Fibroblast of lung (primary cell): ENCODE measurements around the gene TET1. TPM values are rescaled to one million over a fixed set of nuclear protein-coding genes. Genes with fewer than 3 reads are reported as not detected.
A peak's percentile ranks its signal among the peaks of the same experiment; 100 is the strongest.

Experiments
- DNase-seq, 2 donors: peaks; one replicate each; pipeline versions ENCODE4 v3.0.0 to v3.0.0-alpha.2; 2010; ENCODE audit warnings: low read depth in 2 of 2
- H2AFZ ChIP-seq: 2 replicates; pipeline ENCODE4 v1.5.1; 2012; ENCODE audit warnings: low read length, control low read depth, inconsistent platforms
- H3K27ac ChIP-seq: 2 replicates; pipeline ENCODE4 v1.5.1; 2011; ENCODE audit warnings: low read length, control low read depth; ENCODE audit not compliant: insufficient read depth
- H3K27me3 ChIP-seq: 2 replicates; pipeline ENCODE4 v1.5.1; 2011; ENCODE audit warnings: mild to moderate bottlenecking, low read length; ENCODE audit not compliant: control insufficient read depth, insufficient read depth
- H3K36me3 ChIP-seq: 2 replicates; pipeline ENCODE4 v1.5.1; 2011; ENCODE audit warnings: low read length; ENCODE audit not compliant: control insufficient read depth, insufficient read depth
- H3K4me1 ChIP-seq: 2 replicates; pipeline ENCODE4 v1.5.1; 2011; ENCODE audit warnings: low read length; ENCODE audit not compliant: control insufficient read depth, insufficient read depth; ENCODE audit errors: extremely low read depth
- H3K4me2 ChIP-seq: 2 replicates; pipeline ENCODE4 v1.5.1; 2011; ENCODE audit warnings: low read length, control low read depth; ENCODE audit not compliant: insufficient read depth; ENCODE audit errors: extremely low read depth
- H3K4me3 ChIP-seq, 4 experiments: fragments of 200-600 bp in 1 of 4; sonication (generic) in 1 of 4; replicated peaks in 1 of 4; 2 replicates each; pipeline ENCODE4 v1.5.1; 2011 to 2016; ENCODE audit warnings: low read length in 4 of 4, low read depth in 3 of 4, mild to moderate bottlenecking in 3 of 4, control low read depth in 2 of 4, inconsistent platforms in 1 of 4, mixed read lengths in 1 of 4; ENCODE audit not compliant: insufficient read depth in 1 of 4; ENCODE audit errors: control extremely low read depth in 1 of 4
- H3K79me2 ChIP-seq: 2 replicates; pipeline ENCODE4 v1.5.1; 2012; ENCODE audit warnings: mild to moderate bottlenecking, low read length, inconsistent platforms; ENCODE audit not compliant: control insufficient read depth, insufficient read depth
- H3K9ac ChIP-seq: 2 replicates; pipeline ENCODE4 v1.5.1; 2011; ENCODE audit warnings: mild to moderate bottlenecking, low read length, control low read depth; ENCODE audit not compliant: insufficient read depth
- H3K9me3 ChIP-seq: 2 replicates; pipeline ENCODE4 v1.5.1; 2012; ENCODE audit warnings: low read depth, low read length; ENCODE audit not compliant: control insufficient read depth, insufficient read depth
- H4K20me1 ChIP-seq: 2 replicates; pipeline ENCODE4 v1.5.1; 2011; ENCODE audit warnings: low read length; ENCODE audit not compliant: control insufficient read depth, insufficient read depth; ENCODE audit errors: extremely low read depth
- CTCF ChIP-seq, 2 donors: IDR thresholded peaks in 1 of 2; conservative IDR thresholded peaks in 1 of 2; 1 replicate in 1 of 2; 2 replicates in 1 of 2; pipeline ENCODE4 v1.5.1; 2011 to 2012; ENCODE audit warnings: low read length in 2 of 2, control low read depth in 1 of 2, inconsistent platforms in 1 of 2, low read depth in 1 of 2, mild to moderate bottlenecking in 1 of 2
- EZH2 ChIP-seq: IDR thresholded peaks from 2 replicates; pipeline ENCODE4 v1.5.1; 2012; ENCODE audit warnings: low read length, control low read depth, mild to moderate bottlenecking; ENCODE audit errors: missing control alignments
- polyA plus RNA-seq, 2 donors: library from polyadenylated mRNA; depleted of rRNA in 1 of 2; stranded (reverse) in 1 of 2; unstranded in 1 of 2; fragments of >200 nt; gene quantifications; 2 replicates each; pipeline ENCODE4 v1.2.1, GENCODE V29; 2011 to 2012; ENCODE audit warnings: missing spikeins in 1 of 2
- total RNA-seq: library from RNA; depleted of rRNA; stranded (reverse); fragments of >200 nt; gene quantifications from 2 replicates; pipeline ENCODE4 v1.2.1, GENCODE V29; 2014

Gene TET1
- total and polyA plus RNA-seq, 2 donors (not counting 1 experiment from before 2014, with no cell fraction given) = 3.3 to 4.7 TPM

- Histone ChIP-seq H3K27me3 (no peaks in the 10 kb centered on the region), H3K79me2 (no peaks in the 10 kb centered on the region), H3K27ac (no peak overlapping the region), H3K9me3 (no peaks in the 10 kb centered on the region), H2AFZ (no peak overlapping the region), H3K4me1 (peaks cover 3% of the 10 kb centered on the region), H3K36me3 (no peaks in the 10 kb centered on the region), H3K9ac (no peak overlapping the region), H3K4me3 (no peak overlapping the region), H3K4me2 (no peak overlapping the region), H4K20me1 (no peaks in the 10 kb centered on the region)
- peak; percentile 97 to 99 for TF ChIP-seq CTCF (conservative IDR thresholded peaks at IDR 0.05 in 1 of 2, IDR thresholded peaks at IDR 0.05 in 1 of 2; ENCODE audit: low read depth in 1 of 2, low read length in 2 of 2)
- TF ChIP-seq EZH2 = no peak
- DNase-seq = peak; percentile 71 to 89
Measured at GRCh38 chr10:68550747-68551411, 9.3 kb upstream of the TET1 start.

GRCh38 chr10:68553138-68553537 lies 7.0 kb upstream of the TET1 start:
- Histone ChIP-seq H3K4me1 (peaks cover 3% of the 10 kb centered on the region), H3K4me2 (no peak overlapping the region), H3K27me3 (no peaks in the 10 kb centered on the region), H3K27ac (no peak overlapping the region), H2AFZ (no peak overlapping the region), H3K9me3 (no peaks in the 10 kb centered on the region), H3K4me3 (no peak overlapping the region), H3K9ac (no peak overlapping the region), H3K79me2 (no peaks in the 10 kb centered on the region), H4K20me1 (no peaks in the 10 kb centered on the region), H3K36me3 (no peaks in the 10 kb centered on the region)
- no peak for DNase-seq
- no peak for TF ChIP-seq CTCF (conservative IDR thresholded peaks at IDR 0.05 in 1 of 2, IDR thresholded peaks at IDR 0.05 in 1 of 2; ENCODE audit: low read depth in 1 of 2, low read length in 2 of 2)

GRCh38 chr10:68553599-68553998 lies 6.5 kb upstream of the TET1 start:
- no peak overlapping the region for H3K27ac ChIP-seq
- H3K4me1 ChIP-seq = peaks cover 3% of the 10 kb centered on the region
- no peaks in the 10 kb centered on the region for H4K20me1 ChIP-seq
- TF ChIP-seq CTCF (conservative IDR thresholded peaks at IDR 0.05 in 1 of 2, IDR thresholded peaks at IDR 0.05 in 1 of 2; ENCODE audit: low read depth in 1 of 2, low read length in 2 of 2) = no peak
- no peak for TF ChIP-seq EZH2
- H3K9me3 ChIP-seq = no peaks in the 10 kb centered on the region
- no peaks in the 10 kb centered on the region for H3K36me3 ChIP-seq
- no peaks in the 10 kb centered on the region for H3K79me2 ChIP-seq
- no peaks in the 10 kb centered on the region for H3K27me3 ChIP-seq
- H3K4me2 ChIP-seq = no peak overlapping the region
- H3K9ac ChIP-seq = no peak overlapping the region
- no peak overlapping the region for H2AFZ ChIP-seq
- no peak for DNase-seq
- H3K4me3 ChIP-seq = no peak overlapping the region
